Hematopoietic multipotent progenitor cell treated with erythropoietin and hydrocortisone succinate and interleukin-3 and kit ligand, for 17 days (in vitro differentiated cells): Measurements from ENCODE around the gene CIRBP.

Experiments used
- DNase-seq: peaks from one replicate; pipeline ENCODE4 v3.0.0-alpha.2; 2015; ENCODE audit warnings: low spot score

CIRBP gene

DNA sequence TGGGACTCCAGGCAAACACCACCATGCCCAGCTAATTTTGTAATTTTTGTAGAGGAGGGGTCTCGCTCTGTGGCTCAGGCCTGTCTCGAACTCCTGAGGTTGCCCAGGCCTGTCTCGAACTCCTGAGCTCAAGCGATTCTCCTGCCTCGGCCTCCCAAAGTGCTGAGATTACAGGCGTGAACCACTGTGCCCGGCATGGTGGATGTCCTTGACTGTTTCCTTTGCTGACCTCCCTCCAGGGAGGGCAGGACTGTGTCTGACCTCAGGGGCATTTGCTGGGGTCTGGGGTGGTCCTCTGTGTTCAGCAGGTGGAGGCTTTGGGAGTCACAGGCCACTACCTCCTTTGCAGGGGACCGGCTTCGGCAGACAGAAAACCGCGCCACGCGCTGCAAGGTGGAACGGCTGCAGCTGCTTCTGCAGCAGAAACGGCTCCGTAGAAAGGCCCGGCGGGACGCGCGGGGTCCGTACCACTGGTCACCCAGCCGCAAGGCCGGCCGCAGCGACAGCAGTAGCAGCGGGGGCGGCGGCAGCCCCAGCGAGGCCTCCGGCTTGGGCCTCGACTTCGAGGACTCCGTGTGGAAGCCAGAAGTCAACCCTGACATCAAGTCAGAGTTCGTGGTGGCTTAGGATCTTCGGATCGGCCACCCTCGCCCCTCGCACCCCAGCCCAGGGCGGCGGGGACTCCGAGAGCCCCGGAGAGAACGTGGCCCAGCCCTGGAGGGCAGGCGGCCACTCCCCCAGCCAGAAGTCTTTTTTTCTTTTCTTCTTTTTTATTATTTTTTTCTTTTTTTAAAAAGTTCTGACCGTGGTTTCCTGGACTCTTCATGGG, 12.3 kb upstream of the CIRBP start:
- DNase-seq, result no peak

GRCh38 chr19:1257475-1258162, 11.5 kb upstream of the CIRBP start:
- no peak for DNase-seq

DNA sequence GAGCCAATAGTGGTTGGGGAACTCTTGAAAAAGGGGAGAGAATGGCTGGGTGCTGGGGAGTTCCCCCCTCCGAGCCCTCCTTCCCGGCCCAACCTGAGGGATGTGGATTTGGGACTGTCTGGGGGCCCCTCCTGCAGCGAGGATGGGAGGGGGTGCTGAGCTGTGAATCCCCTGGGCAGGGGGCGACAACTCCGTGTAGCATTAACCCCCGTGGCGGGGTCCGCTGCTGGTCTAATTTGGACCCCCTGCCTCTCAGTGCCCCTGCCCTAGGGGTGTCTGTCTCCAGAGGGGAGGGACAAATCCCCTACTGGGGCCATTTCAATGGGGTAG, 11.0 kb upstream of the CIRBP start:
- no peak for DNase-seq

DNA sequence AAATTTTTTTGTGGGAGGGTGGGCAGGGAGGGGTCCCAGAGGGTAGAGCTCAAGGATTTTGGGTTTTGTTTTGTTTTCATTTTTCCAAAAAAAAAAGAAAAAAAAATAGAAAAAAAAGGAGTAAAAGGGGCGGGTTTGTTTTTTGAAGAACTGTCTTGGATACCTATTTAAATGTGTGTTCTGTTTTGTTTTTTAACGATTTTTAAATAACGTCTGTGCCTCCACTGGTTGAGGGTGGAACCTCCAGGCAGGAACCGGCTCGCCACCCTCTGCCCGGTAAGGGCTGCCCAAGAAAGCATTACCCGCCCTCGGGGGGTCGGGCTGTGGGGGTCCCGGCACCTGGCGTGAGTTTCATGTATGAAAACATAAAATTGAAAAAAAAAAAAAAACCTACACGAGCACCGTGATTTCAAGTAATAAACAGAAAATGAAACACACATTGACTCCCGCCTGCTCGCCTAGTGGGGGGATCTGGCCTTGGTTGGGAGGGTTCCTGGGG, 10.4 kb upstream of the CIRBP start:
- no peak for DNase-seq

GRCh38 chr19:1259206-1259875, 9.8 kb upstream of the CIRBP start:
- DNase-seq, result peak; percentile 55

GRCh38 chr19:1259876-1260748, 9.0 kb upstream of the CIRBP start:
- DNase-seq, result no peak

- DNase-seq, result peak; percentile 98
These were observed 8.2 kb upstream of the CIRBP start for GRCh38 chr19:1260749-1261537.

- DNase-seq, result peak; percentile 58
These were observed 7.7 kb upstream of the CIRBP start for GRCh38 chr19:1261538-1261797.

- DNase-seq, result peak; percentile 82
These were observed 7.1 kb upstream of the CIRBP start for GRCh38 chr19:1261798-1262622.

- no peak for DNase-seq
These were observed 6.5 kb upstream of the CIRBP start for GRCh38 chr19:1262623-1263123.

GRCh38 chr19:1263188-1263587, 5.9 kb upstream of the CIRBP start:
- no peak for DNase-seq

DNA sequence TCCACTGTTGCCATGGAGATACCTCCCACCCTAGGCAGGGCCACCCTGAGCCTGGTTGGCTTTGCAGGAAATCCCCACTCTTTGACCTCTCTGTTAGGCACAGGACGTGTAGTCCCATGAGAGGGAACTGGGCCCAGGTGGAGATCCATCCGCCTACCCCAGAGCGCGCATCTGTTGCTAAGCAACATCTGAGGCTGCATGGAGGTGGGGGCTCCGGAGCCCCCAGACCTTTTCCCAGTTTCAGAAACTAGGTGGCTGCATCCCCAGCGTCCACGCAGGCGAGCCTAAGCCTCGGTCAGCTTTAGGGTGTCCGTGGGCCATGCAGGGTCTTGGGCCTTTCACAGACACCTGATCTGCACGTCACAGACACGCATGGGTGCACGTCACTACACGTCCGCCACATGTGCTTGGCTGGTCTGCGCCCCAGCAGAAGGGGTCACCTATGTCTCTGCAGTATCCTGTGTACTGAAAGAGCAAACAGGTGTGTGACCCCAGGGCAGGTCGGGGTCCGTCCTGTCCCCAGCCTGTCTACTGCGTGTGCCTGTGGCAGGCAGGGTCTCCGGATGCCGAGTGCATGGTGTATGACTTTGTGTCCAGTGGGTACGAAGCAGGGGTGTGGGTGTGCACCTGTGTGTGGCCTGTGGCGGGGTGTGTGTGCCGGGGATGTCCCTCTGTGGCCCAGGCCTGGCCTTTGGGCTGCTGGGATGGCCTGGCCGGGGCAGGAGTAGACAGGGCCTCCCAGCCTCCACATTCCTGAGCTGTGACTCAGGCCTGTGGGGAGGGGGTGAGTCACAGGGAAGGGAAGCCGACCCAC, 4.1 kb upstream of the CIRBP start:
- peak; percentile 10 for DNase-seq

DNA sequence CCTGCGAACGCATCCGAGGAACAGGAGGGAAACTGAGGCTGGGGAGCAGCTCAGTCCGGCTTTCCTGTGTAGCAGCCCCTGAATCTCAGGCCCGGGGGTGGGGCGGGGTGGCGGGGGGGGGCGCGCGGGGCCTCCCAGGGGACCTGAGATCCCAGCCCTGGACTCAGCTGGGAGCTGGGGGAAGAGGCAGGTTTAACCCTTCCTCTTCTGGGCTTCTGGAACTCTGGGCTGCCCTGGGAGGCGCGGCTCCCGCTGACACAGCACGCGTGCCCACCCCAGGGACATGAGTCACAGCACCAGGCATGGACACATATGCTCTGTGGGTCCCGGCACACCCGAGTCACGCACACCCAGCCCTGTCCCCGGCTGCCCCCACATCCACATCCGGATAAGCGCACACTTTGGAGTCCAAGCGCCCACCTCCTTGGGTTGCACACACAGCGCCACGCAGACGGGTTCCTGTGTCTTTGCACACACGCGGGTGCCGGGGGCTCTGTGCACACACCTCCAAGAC, 3.5 kb upstream of the CIRBP start:
- DNase-seq, result peak; percentile 63

GRCh38 chr19:1266129-1266915, 2.8 kb upstream of the CIRBP start:
- DNase-seq, result peak; percentile 96

GRCh38 chr19:1266916-1267476, 2.1 kb upstream of the CIRBP start:
- peak; percentile 83 for DNase-seq

DNA sequence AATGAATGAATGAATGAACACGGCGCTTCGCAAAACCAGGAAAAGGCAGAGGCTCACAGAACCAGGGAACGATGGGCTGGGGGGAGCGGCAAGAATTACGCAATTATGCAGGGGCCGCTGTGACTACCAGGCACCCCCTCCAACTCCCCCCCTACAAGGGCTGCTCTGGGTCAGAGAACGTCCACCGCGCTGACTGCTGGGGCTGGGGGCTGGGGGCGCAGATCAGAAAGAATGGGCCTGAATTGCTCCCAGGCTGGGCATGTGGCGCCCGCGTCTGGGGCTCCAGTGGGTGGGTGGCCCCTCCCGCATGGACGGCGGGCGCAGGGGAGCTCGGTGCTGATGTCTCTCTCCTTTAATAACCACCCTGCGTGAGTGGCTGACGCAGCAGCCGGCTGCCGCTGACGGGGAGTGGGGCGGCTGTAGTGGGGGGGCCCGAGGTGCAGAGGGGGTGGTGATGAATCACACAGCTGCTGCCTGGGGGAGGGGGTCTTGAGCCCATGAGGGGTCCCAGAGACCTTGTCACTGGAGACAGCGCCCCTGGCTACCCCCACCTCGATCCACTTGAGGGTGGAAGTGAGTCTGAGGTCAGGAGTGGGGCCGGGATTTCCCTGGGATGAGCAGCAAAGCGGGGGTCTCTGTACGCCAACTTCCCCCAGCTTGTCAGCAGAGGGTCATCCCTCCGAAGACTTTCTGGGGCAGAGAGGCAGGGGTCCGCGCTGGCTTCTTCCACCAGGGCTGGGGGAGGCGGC, 1.5 kb upstream of the CIRBP start:
- DNase-seq, result no peak
